GM18873 (cell line): Measurements from ENCODE around the gene CDC42EP1.
"Not testable (repeated sequence)": the region's sequence is repeated elsewhere in the genome, so short reads cannot be mapped to it uniquely, and the experiment has no call there.

ENCODE experiments used
- ATAC-seq: cut with Tn5 transposase; IDR thresholded peaks from one replicate; pipeline ENCODE4 v1.9.1; 2021; ENCODE audit warnings: mild to moderate bottlenecking, moderate library complexity, moderate number of reproducible peaks; ENCODE audit not compliant: unreplicated experiment, low FRiP score

The CDC42EP1 gene

GRCh38 chr22:37571258-37571991 lies 11.1 kb downstream of the CDC42EP1 start:
- no peak for ATAC-seq

GRCh38 chr22:37571992-37572373 lies 11.7 kb downstream of the CDC42EP1 start:
- ATAC-seq: no peak

- ATAC-seq: no peak
Observed at GRCh38 chr22:37575490-37576003, 15.3 kb downstream of the CDC42EP1 start.

- no peak for ATAC-seq
Observed at GRCh38 chr22:37578002-37578401, 17.7 kb downstream of the CDC42EP1 start.

GRCh38 chr22:37581504-37581903 lies 21.2 kb downstream of the CDC42EP1 start:
- no peak for ATAC-seq

- no peak for ATAC-seq
Observed at GRCh38 chr22:37582526-37582925, 22.2 kb downstream of the CDC42EP1 start.

- ATAC-seq: no peak
Observed at GRCh38 chr22:37588546-37589215, 28.4 kb downstream of the CDC42EP1 start.

- no peak for ATAC-seq
Observed at GRCh38 chr22:37589636-37590035, 29.4 kb downstream of the CDC42EP1 start.

GRCh38 chr22:37591081-37591480 lies 30.8 kb downstream of the CDC42EP1 start:
- ATAC-seq: not testable (repeated sequence)

- no peak for ATAC-seq
Observed at GRCh38 chr22:37591823-37592404, 31.6 kb downstream of the CDC42EP1 start.

GRCh38 chr22:37594237-37594636 lies 34.0 kb downstream of the CDC42EP1 start:
- ATAC-seq: no peak

GRCh38 chr22:37599153-37599552 lies 38.9 kb downstream of the CDC42EP1 start:
- ATAC-seq: no peak

GRCh38 chr22:37601203-37601539 lies 40.9 kb downstream of the CDC42EP1 start:
- no peak for ATAC-seq

GRCh38 chr22:37601540-37602442 lies 41.5 kb downstream of the CDC42EP1 start:
- no peak for ATAC-seq

- not testable (repeated sequence) for ATAC-seq
Observed at GRCh38 chr22:37602546-37603277, 42.4 kb downstream of the CDC42EP1 start.

GRCh38 chr22:37604074-37604473 lies 43.8 kb downstream of the CDC42EP1 start:
- ATAC-seq: no peak

GRCh38 chr22:37604875-37605274 lies 44.6 kb downstream of the CDC42EP1 start:
- ATAC-seq: no peak

GRCh38 chr22:37607010-37607934 lies 47.0 kb downstream of the CDC42EP1 start:
- ATAC-seq: no peak

- no peak for ATAC-seq
Observed at GRCh38 chr22:37607935-37608476, 47.7 kb downstream of the CDC42EP1 start.
